GM19025 (cell line): ENCODE data around the gene SLCO4A1.

Source experiments
- ATAC-seq: cut with Tn5 transposase; IDR thresholded peaks from one replicate; pipeline ENCODE4 v1.9.1; 2021; ENCODE audit warnings: mild to moderate bottlenecking, low read depth, moderate library complexity; ENCODE audit not compliant: unreplicated experiment

SLCO4A1 gene

GRCh38 chr20:62642051-62642665, at the start of gene SLCO4A1:
Gene SLCO4A1, plus strand, starts transcription at chr20:62642503. Its CDS starts 13,952 bp downstream, at chr20:62656455.
- peak; percentile 76 for ATAC-seq

GRCh38 chr20:62592506-62593177, 49.7 kb upstream of the SLCO4A1 start:
- ATAC-seq: no peak

GRCh38 chr20:62593616-62594015, 48.7 kb upstream of the SLCO4A1 start:
- ATAC-seq: no peak

- ATAC-seq: no peak
Measured at GRCh38 chr20:62595069-62595468, 47.2 kb upstream of the SLCO4A1 start.

GRCh38 chr20:62595491-62595890, 46.8 kb upstream of the SLCO4A1 start:
- no peak for ATAC-seq

- ATAC-seq: no peak
Measured at GRCh38 chr20:62596486-62596885, 45.8 kb upstream of the SLCO4A1 start.

- no peak for ATAC-seq
Measured at GRCh38 chr20:62596921-62597320, 45.4 kb upstream of the SLCO4A1 start.

- ATAC-seq: no peak
Measured at GRCh38 chr20:62597416-62598115, 44.7 kb upstream of the SLCO4A1 start.

- ATAC-seq: no peak
Measured at GRCh38 chr20:62598761-62599194, 43.5 kb upstream of the SLCO4A1 start.

GRCh38 chr20:62599216-62600110, 42.8 kb upstream of the SLCO4A1 start:
- no peak for ATAC-seq

- no peak for ATAC-seq
Measured at GRCh38 chr20:62601172-62601571, 41.1 kb upstream of the SLCO4A1 start.

GRCh38 chr20:62601714-62602113, 40.6 kb upstream of the SLCO4A1 start:
- ATAC-seq: no peak

GRCh38 chr20:62602550-62602949, 39.8 kb upstream of the SLCO4A1 start:
- ATAC-seq: no peak

GRCh38 chr20:62603021-62603906, 39.0 kb upstream of the SLCO4A1 start:
- no peak for ATAC-seq

- no peak for ATAC-seq
Measured at GRCh38 chr20:62603907-62604785, 38.2 kb upstream of the SLCO4A1 start.

GRCh38 chr20:62604796-62605195, 37.5 kb upstream of the SLCO4A1 start:
- no peak for ATAC-seq

- no peak for ATAC-seq
Measured at GRCh38 chr20:62605236-62605943, 36.9 kb upstream of the SLCO4A1 start.

- no peak for ATAC-seq
Measured at GRCh38 chr20:62606016-62606415, 36.3 kb upstream of the SLCO4A1 start.
